ENCODE data around the gene ANKFN1. TPM values are rescaled to one million over a fixed set of nuclear protein-coding genes. Genes with fewer than 3 reads are reported as not detected.

ANKFN1 gene
- total and polyA plus RNA-seq, 11 donors = not detected

DNA sequence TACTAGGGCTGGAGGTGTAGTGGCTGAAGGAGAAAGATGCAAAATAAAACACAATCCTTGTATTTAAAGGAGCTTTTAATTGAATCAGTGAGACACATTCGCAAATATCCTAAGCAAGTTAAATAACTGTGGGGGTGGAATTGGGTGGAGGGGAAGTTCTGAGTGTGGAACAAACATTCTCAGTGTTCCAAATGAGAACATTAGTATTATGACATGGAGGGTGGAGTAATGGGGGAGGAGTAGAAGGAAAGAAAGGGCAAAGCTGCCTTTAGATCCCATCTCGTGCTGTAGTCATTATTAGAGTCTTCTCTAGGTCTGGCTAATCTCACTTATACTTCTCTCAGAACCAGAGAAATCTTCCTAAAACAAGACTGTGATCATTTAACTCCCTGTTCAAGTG lies 169.7 kb downstream of the ANKFN1 start:
- intact Hi-C loops (cut with DNase I) = loop anchor here in 1 of 10 donors (10.0 kb wide), 1 partner anchor 478 kb away; no protein-coding TSS in a partner anchor
- Histone ChIP-seq H3K36me3 (no peaks in the 10 kb centered on the region), H3K4me3 (no peak overlapping the region), H3K27ac (no peak overlapping the region), H3K27me3 (peaks cover 0 to 30% (median 0%) of the 10 kb centered on the region in 9 donors), H3K4me1 (peaks cover 0 to 5% (median 0%) of the 10 kb centered on the region in 12 donors), H3K9me3 (no peaks in the 10 kb centered on the region)
- TF ChIP-seq POLR2A (IDR thresholded peaks at IDR 0.05) = no peak
- TF ChIP-seq, protein P1, sequence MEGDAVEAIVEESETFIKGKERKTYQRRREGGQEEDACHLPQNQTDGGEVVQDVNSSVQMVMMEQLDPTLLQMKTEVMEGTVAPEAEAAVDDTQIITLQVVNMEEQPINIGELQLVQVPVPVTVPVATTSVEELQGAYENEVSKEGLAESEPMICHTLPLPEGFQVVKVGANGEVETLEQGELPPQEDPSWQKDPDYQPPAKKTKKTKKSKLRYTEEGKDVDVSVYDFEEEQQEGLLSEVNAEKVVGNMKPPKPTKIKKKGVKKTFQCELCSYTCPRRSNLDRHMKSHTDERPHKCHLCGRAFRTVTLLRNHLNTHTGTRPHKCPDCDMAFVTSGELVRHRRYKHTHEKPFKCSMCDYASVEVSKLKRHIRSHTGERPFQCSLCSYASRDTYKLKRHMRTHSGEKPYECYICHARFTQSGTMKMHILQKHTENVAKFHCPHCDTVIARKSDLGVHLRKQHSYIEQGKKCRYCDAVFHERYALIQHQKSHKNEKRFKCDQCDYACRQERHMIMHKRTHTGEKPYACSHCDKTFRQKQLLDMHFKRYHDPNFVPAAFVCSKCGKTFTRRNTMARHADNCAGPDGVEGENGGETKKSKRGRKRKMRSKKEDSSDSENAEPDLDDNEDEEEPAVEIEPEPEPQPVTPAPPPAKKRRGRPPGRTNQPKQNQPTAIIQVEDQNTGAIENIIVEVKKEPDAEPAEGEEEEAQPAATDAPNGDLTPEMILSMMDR (IDR thresholded peaks at IDR 0.05) = no peak
- WGBS, 4 donors = 35 to 51% (median 42%) methylated on average over 2 of the region's 2 CpGs
- ATAC-seq (peak; percentile 22 to 66 (median 46)), DNase-seq (no peak)

DNA sequence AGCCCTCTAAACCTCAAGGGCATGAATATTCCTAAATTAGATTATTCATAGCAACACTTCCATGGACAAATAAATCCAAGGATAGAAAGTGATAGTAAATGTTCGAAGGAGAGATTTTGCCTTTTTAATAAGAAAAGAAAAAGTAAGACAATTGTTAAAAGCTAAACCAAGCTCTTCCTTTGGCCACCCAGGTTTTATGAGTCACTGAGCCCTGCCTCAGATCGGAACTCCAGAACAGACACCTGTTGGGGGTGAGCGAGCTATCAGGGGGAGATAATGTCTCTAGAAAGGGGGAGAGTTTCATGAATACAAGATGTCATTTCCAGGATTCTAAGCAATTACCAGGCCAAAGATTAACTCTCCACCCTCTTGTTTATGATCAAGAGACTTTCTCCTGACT lies 171.4 kb downstream of the ANKFN1 start:
- ATAC-seq = no peak
- peaks cover 0 to 30% (median 0%) of the 10 kb centered on the region in 9 donors for H3K27me3 ChIP-seq
- no peak overlapping the region for H3K27ac ChIP-seq
- peaks cover 0 to 5% (median 0%) of the 10 kb centered on the region in 12 donors for H3K4me1 ChIP-seq
- TF ChIP-seq POLR2A (IDR thresholded peaks at IDR 0.05) = no peak
- H3K9me3 ChIP-seq = no peaks in the 10 kb centered on the region
- no peak overlapping the region for H3K4me3 ChIP-seq
- no peaks in the 10 kb centered on the region for H3K36me3 ChIP-seq
- intact Hi-C loops (cut with DNase I) = loop anchor here in 1 of 10 donors (10.0 kb wide), 1 partner anchor 480 kb away; no protein-coding TSS in a partner anchor
- 74 to 87% (median 79%) methylated on average over 3 of the region's 3 CpGs for WGBS, 4 donors
- DNase-seq = no peak

DNA sequence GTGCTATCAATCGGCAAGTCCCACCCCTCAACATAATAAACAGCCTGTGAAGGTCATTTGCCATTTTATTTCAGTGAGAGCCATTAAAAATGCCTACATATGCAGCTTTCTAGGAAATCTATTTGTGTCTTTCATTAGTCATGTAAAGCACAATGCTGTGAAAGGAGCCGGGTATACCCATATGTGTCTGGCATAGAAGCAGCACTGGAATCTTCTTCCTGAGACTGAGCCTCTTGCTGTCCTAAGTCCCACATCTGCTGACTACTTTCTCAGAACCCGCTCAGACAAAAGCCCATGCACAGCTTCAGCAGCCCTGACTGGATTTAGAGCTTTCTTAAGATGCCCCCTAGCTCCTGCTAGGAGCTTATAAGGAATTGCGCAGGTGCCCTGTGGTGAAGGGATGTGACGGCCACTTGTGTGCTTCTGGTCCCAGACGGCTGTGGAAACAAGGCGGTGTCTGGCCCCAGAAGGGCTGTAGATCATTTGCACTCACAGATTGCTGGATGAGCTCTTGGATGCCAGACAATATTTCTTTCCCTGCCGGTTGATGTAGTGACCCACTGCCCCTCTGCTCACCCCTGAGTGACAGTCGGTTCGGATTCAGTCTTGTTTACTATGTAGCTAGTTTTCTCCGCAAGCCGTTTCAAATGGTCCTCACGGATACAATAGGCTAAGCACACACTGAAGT lies 172.2 kb downstream of the ANKFN1 start:
- intact Hi-C loops (cut with DNase I) = loop anchor here in 1 of 10 donors (10.0 kb wide), 1 partner anchor 481 kb away; no protein-coding TSS in a partner anchor
- WGBS, 4 donors = 81 to 83% (median 82%) methylated on average over 13 of the region's 13 CpGs
- no peak for TF ChIP-seq POLR2A (IDR thresholded peaks at IDR 0.05)
- TF ChIP-seq, protein P1 (IDR thresholded peaks at IDR 0.05) = no peak
- H3K27me3 ChIP-seq = peaks cover 0 to 24% (median 0%) of the 10 kb centered on the region in 9 donors
- H3K36me3 ChIP-seq = no peaks in the 10 kb centered on the region
- H3K27ac ChIP-seq = no peak overlapping the region
- H3K9me3 ChIP-seq = no peaks in the 10 kb centered on the region
- ATAC-seq (no peak), DNase-seq (no peak)
- H3K4me1 ChIP-seq = peaks cover 0 to 5% (median 0%) of the 10 kb centered on the region in 12 donors
- H3K4me3 ChIP-seq = no peak overlapping the region

DNA sequence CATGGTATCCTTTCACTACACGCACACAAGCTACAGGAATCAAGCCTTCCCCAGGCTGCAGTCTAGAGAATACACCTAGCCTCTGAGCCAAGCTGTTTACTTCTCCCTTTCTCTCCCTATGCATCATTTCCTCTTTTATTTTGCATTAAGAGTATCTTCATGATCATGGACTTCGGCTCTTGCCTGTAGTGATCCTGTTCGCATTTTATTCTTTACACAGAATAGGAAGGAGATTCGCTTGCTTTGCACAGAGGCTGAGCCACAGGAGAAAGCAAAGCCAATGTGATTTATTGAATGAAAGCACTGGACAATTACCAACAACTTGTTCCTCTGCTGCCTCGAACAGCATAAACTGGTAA lies 172.7 kb downstream of the ANKFN1 start:
- intact Hi-C loops (cut with DNase I) = loop anchor here in 1 of 10 donors (10.0 kb wide), 1 partner anchor 481 kb away; no protein-coding TSS in a partner anchor
- no peak for ATAC-seq
- TF ChIP-seq POLR2A (IDR thresholded peaks at IDR 0.05) = no peak
- TF ChIP-seq, protein P1 (IDR thresholded peaks at IDR 0.05) = no peak
- Histone ChIP-seq H3K9me3 (no peaks in the 10 kb centered on the region), H3K4me1 (no peaks in the 10 kb centered on the region), H3K27me3 (peaks cover 0 to 19% (median 0%) of the 10 kb centered on the region in 9 donors), H3K36me3 (no peaks in the 10 kb centered on the region), H3K4me3 (no peak overlapping the region), H3K27ac (no peak overlapping the region)
- DNase-seq = no peak
- WGBS, 4 donors = 85 to 89% (median 86%) methylated on average over 5 of the region's 5 CpGs
